GM18508 (cell line): ENCODE measurements around the gene HYAL1.

Source experiments
- ATAC-seq: cut with Tn5 transposase; IDR thresholded peaks from one replicate; pipeline ENCODE4 v1.9.1; 2021; ENCODE audit warnings: moderate number of reproducible peaks; ENCODE audit not compliant: insufficient read depth, unreplicated experiment

HYAL1 gene

GRCh38 chr3:50303013-50303815 is at the start of gene HYAL1:
HYAL1 (minus strand) TSS chr3:50303574; CDS start chr3:50302956, 618 bp downstream.
- ATAC-seq: no peak

GRCh38 chr3:50352781-50353180 is 49.4 kb upstream of the HYAL1 start:
- ATAC-seq: no peak

- ATAC-seq: no peak
Observed at GRCh38 chr3:50351323-50351697, 47.9 kb upstream of the HYAL1 start.

GRCh38 chr3:50350527-50351322 is 47.4 kb upstream of the HYAL1 start, which contains the start of the genes CYB561D2 and NPRL2:
CYB561D2 (plus strand) TSS chr3:50350862; CDS start chr3:50351434, 572 bp downstream.
NPRL2 (minus strand) TSS chr3:50350775; CDS start chr3:50350652, 123 bp downstream.
- peak; percentile 46 for ATAC-seq

GRCh38 chr3:50350213-50350526 is 46.8 kb upstream of the HYAL1 start:
- no peak for ATAC-seq

GRCh38 chr3:50347187-50347813 is 43.9 kb upstream of the HYAL1 start:
- ATAC-seq: no peak

- ATAC-seq: no peak
Observed at GRCh38 chr3:50345586-50346234, 42.3 kb upstream of the HYAL1 start, which contains the start of gene ZMYND10. ZMYND10 (minus strand) TSS chr3:50345732; CDS start chr3:50345579, 153 bp downstream.

- ATAC-seq: no peak
Observed at GRCh38 chr3:50345008-50345407, 41.6 kb upstream of the HYAL1 start.

GRCh38 chr3:50342813-50343633 is 39.6 kb upstream of the HYAL1 start:
- ATAC-seq: no peak

- no peak for ATAC-seq
Observed at GRCh38 chr3:50341996-50342650, 38.7 kb upstream of the HYAL1 start.

- no peak for ATAC-seq
Observed at GRCh38 chr3:50341537-50341936, 38.2 kb upstream of the HYAL1 start.

GRCh38 chr3:50340448-50341329 is 37.3 kb upstream of the HYAL1 start, which contains the start of gene RASSF1:
RASSF1 (minus strand) TSS chr3:50340836; CDS start chr3:50340805, 31 bp downstream.
- no peak for ATAC-seq

GRCh38 chr3:50340147-50340447 is 36.7 kb upstream of the HYAL1 start:
- no peak for ATAC-seq

GRCh38 chr3:50339485-50340146 is 36.2 kb upstream of the HYAL1 start:
- ATAC-seq: no peak

GRCh38 chr3:50338965-50339364 is 35.6 kb upstream of the HYAL1 start:
- no peak for ATAC-seq

- peak; percentile 48 for ATAC-seq
Observed at GRCh38 chr3:50337175-50337861, 33.9 kb upstream of the HYAL1 start.
